ENCODE results near the gene NHERF1. TPM values are rescaled to one million over a fixed set of nuclear protein-coding genes. Genes with fewer than 3 reads are reported as not detected.

The NHERF1 gene
- total and polyA plus RNA-seq, 7 experiments from 2014 or later: 93.1 to 393 (median 165) TPM

- Histone ChIP-seq H3K36me3 (ENCODE audit: control insufficient read depth in 2 of 3, insufficient read depth in 3 of 3, low read length in 3 of 3) (peaks cover 0 to 17% (median 3%) of the 10 kb centered on the region in 3 experiments), H3K9me3 (ENCODE audit: control insufficient read depth in 2 of 3, low read length in 3 of 3) (no peaks in the 10 kb centered on the region), H3K4me3 (ENCODE audit: low read length) (peak overlapping the region; percentile 11), H3K27ac (ENCODE audit: low read depth, low read length) (peak overlapping the region; percentile 4), H3K27me3 (ENCODE audit: control insufficient read depth in 2 of 2, insufficient read depth in 2 of 2, low read length in 2 of 2) (no peaks in the 10 kb centered on the region), H3K4me1 (ENCODE audit: control insufficient read depth in 2 of 2, insufficient read depth in 2 of 2, low read length in 2 of 2) (peaks cover 83 to 92% of the 10 kb centered on the region in 2 donors)
- intact Hi-C loops (cut with micrococcal nuclease): loop anchor here in 1 of 2 donors (5.0 to 10.0 kb wide), 2 partner anchors 98 to 551 kb away; partner anchors contain the start of gene RPL38
- peak overlapping the region; percentile 13 to 97 (median 71) for H3K27ac Mint-ChIP-seq
- peaks cover 4 to 27% (median 12%) of the 10 kb centered on the region in 5 donors for H3K36me3 Mint-ChIP-seq
- ATAC-seq (no peak), DNase-seq (no peak)
- no peaks in the 10 kb centered on the region for H3K9me3 Mint-ChIP-seq
- H3K27me3 Mint-ChIP-seq: no peaks in the 10 kb centered on the region
- peaks cover 74 to 94% (median 89%) of the 10 kb centered on the region in 7 donors for H3K4me1 Mint-ChIP-seq
- ChIA-PET CTCF (interaction anchor here (0.7 to 14.1 kb wide), 4 partner anchors 10 to 98 kb away, joined by 3 to 165 read pairs (median 30); partner anchors contain the start of gene NAT9), POLR2A (interaction anchor here (0.6 to 20.3 kb wide), 5 partner anchors 9 to 1141 kb away, joined by 3 to 372 read pairs (median 3); partner anchors contain the start of gene NAT9)
- H3K4me3 Mint-ChIP-seq: peak overlapping the region in 9 of 10 donors; percentile 20 to 100 (median 42)
These were observed 7.1 kb downstream of the NHERF1 start for GRCh38 chr17:74755533-74755932.

GRCh38 chr17:74756891-74757290 is 8.5 kb downstream of the NHERF1 start:
- Histone ChIP-seq H3K27ac (ENCODE audit: low read depth, low read length) (peak overlapping the region; percentile 49), H3K36me3 (ENCODE audit: control insufficient read depth in 2 of 3, insufficient read depth in 3 of 3, low read length in 3 of 3) (peaks cover 0 to 29% (median 3%) of the 10 kb centered on the region in 3 experiments), H3K4me1 (ENCODE audit: control insufficient read depth in 2 of 2, insufficient read depth in 2 of 2, low read length in 2 of 2) (peaks cover 93 to 95% of the 10 kb centered on the region in 2 donors), H3K4me3 (ENCODE audit: low read length) (peak overlapping the region; percentile 11), H3K9me3 (ENCODE audit: control insufficient read depth in 2 of 3, low read length in 3 of 3) (no peaks in the 10 kb centered on the region), H3K27me3 (ENCODE audit: control insufficient read depth in 2 of 2, insufficient read depth in 2 of 2, low read length in 2 of 2) (no peaks in the 10 kb centered on the region)
- no peaks in the 10 kb centered on the region for H3K27me3 Mint-ChIP-seq
- H3K9me3 Mint-ChIP-seq: no peaks in the 10 kb centered on the region
- peak overlapping the region; percentile 21 to 92 (median 50) for H3K4me3 Mint-ChIP-seq
- intact Hi-C loops (cut with micrococcal nuclease): loop anchor here in 1 of 2 donors (5.0 to 10.0 kb wide), 2 partner anchors 100 to 552 kb away; partner anchors contain the start of gene RPL38
- H3K27ac Mint-ChIP-seq: peak overlapping the region in 8 of 9 donors; percentile 21 to 97 (median 86)
- peaks cover 64 to 94% (median 85%) of the 10 kb centered on the region in 7 donors for H3K4me1 Mint-ChIP-seq
- CTCF ChIA-PET: interaction anchor here (6.5 to 14.1 kb wide), 2 partner anchors 11 to 18 kb away, joined by 56 to 165 read pairs; partner anchors contain the start of gene NAT9
- POLR2A ChIA-PET: interaction anchor here (0.6 to 20.3 kb wide), 6 partner anchors 7 to 314 kb away, joined by 3 to 372 read pairs (median 26); partner anchors contain the start of genes NAT9 and RAB37
- ATAC-seq (no peak), DNase-seq (no peak)
- peaks cover 4 to 14% (median 10%) of the 10 kb centered on the region in 5 donors for H3K36me3 Mint-ChIP-seq

- Histone ChIP-seq H3K4me3 (ENCODE audit: low read length) (peak overlapping the region; percentile 18), H3K9me3 (ENCODE audit: control insufficient read depth in 2 of 3, low read length in 3 of 3) (no peaks in the 10 kb centered on the region), H3K4me1 (ENCODE audit: control insufficient read depth in 2 of 2, insufficient read depth in 2 of 2, low read length in 2 of 2) (peaks cover 87 to 90% of the 10 kb centered on the region in 2 donors), H3K27me3 (ENCODE audit: control insufficient read depth in 2 of 2, insufficient read depth in 2 of 2, low read length in 2 of 2) (no peaks in the 10 kb centered on the region), H3K27ac (ENCODE audit: low read depth, low read length) (peak overlapping the region; percentile 49), H3K36me3 (ENCODE audit: control insufficient read depth in 2 of 3, insufficient read depth in 3 of 3, low read length in 3 of 3) (peaks cover 0 to 32% (median 3%) of the 10 kb centered on the region in 3 experiments)
- no peaks in the 10 kb centered on the region for H3K9me3 Mint-ChIP-seq
- H3K27ac Mint-ChIP-seq: peak overlapping the region; percentile 18 to 97 (median 86)
- intact Hi-C loops (cut with micrococcal nuclease): loop anchor here in 1 of 2 donors (5.0 to 10.0 kb wide), 2 partner anchors 100 to 553 kb away; partner anchors contain the start of gene RPL38
- peak overlapping the region; percentile 23 to 92 (median 68) for H3K4me3 Mint-ChIP-seq
- POLR2A ChIA-PET: interaction anchor here (0.6 to 20.3 kb wide), 5 partner anchors 7 to 555 kb away, joined by 3 to 372 read pairs (median 34); partner anchors contain the start of genes NAT9 and RAB37
- CTCF ChIA-PET: interaction anchor here (1.1 to 14.1 kb wide), 5 partner anchors 7 to 99 kb away, joined by 3 to 165 read pairs (median 34); partner anchors contain the start of gene NAT9
- no peaks in the 10 kb centered on the region for H3K27me3 Mint-ChIP-seq
- DNase-seq (no peak), ATAC-seq (no peak)
- peaks cover 2 to 10% (median 6%) of the 10 kb centered on the region in 5 donors for H3K36me3 Mint-ChIP-seq
- peaks cover 60 to 88% (median 79%) of the 10 kb centered on the region in 7 donors for H3K4me1 Mint-ChIP-seq
These were observed 9.1 kb downstream of the NHERF1 start for GRCh38 chr17:74757502-74757901.

- peak overlapping the region; percentile 75 to 97 (median 87) for H3K27ac Mint-ChIP-seq
- peak overlapping the region; percentile 82 to 92 (median 84) for H3K4me3 Mint-ChIP-seq
- Histone ChIP-seq H3K27ac (ENCODE audit: low read depth, low read length) (peak overlapping the region; percentile 49), H3K36me3 (ENCODE audit: control insufficient read depth in 2 of 3, insufficient read depth in 3 of 3, low read length in 3 of 3) (peaks cover 0 to 34% (median 4%) of the 10 kb centered on the region in 3 experiments), H3K9me3 (ENCODE audit: control insufficient read depth in 2 of 3, low read length in 3 of 3) (no peaks in the 10 kb centered on the region), H3K4me1 (ENCODE audit: control insufficient read depth in 2 of 2, insufficient read depth in 2 of 2, low read length in 2 of 2) (peaks cover 80 to 88% of the 10 kb centered on the region in 2 donors), H3K27me3 (ENCODE audit: control insufficient read depth in 2 of 2, insufficient read depth in 2 of 2, low read length in 2 of 2) (no peaks in the 10 kb centered on the region), H3K4me3 (ENCODE audit: low read length) (peak overlapping the region; percentile 60)
- no peak for DNase-seq
- no peaks in the 10 kb centered on the region for H3K27me3 Mint-ChIP-seq
- H3K9me3 Mint-ChIP-seq: no peaks in the 10 kb centered on the region
- peaks cover 53 to 88% (median 72%) of the 10 kb centered on the region in 7 donors for H3K4me1 Mint-ChIP-seq
- peaks cover 0 to 3% (median 0%) of the 10 kb centered on the region in 5 donors for H3K36me3 Mint-ChIP-seq
- intact Hi-C loops (cut with micrococcal nuclease): loop anchor here (2.0 to 10.0 kb wide), 4 partner anchors 13 to 553 kb away; partner anchors contain the start of gene RPL38 (in 1 of the 2)
- no peak for ATAC-seq
- CTCF ChIA-PET: interaction anchor here (1.1 to 14.1 kb wide), 5 partner anchors 8 to 100 kb away, joined by 3 to 165 read pairs (median 34); partner anchors contain the start of gene NAT9
- POLR2A ChIA-PET: interaction anchor here (0.6 to 20.3 kb wide), 6 partner anchors 8 to 556 kb away, joined by 3 to 372 read pairs (median 27); partner anchors contain the start of genes NAT9 and RAB37
These were observed 9.8 kb downstream of the NHERF1 start for GRCh38 chr17:74757931-74758847.

- Mint-ChIP-seq H3K36me3 (no peaks in the 10 kb centered on the region), H3K27me3 (no peaks in the 10 kb centered on the region), H3K9me3 (no peaks in the 10 kb centered on the region), H3K4me3 (peak overlapping the region; percentile 82 to 92 (median 84)), H3K4me1 (peaks cover 47 to 83% (median 66%) of the 10 kb centered on the region in 7 donors), H3K27ac (peak overlapping the region; percentile 75 to 97 (median 90))
- Histone ChIP-seq H3K4me3 (ENCODE audit: low read length) (peak overlapping the region; percentile 60), H3K4me1 (ENCODE audit: control insufficient read depth in 2 of 2, insufficient read depth in 2 of 2, low read length in 2 of 2) (peaks cover 74 to 86% of the 10 kb centered on the region in 2 donors), H3K27me3 (ENCODE audit: control insufficient read depth in 2 of 2, insufficient read depth in 2 of 2, low read length in 2 of 2) (no peaks in the 10 kb centered on the region), H3K27ac (ENCODE audit: low read depth, low read length) (peak overlapping the region; percentile 49), H3K9me3 (ENCODE audit: control insufficient read depth in 2 of 3, low read length in 3 of 3) (no peaks in the 10 kb centered on the region), H3K36me3 (ENCODE audit: control insufficient read depth in 2 of 3, insufficient read depth in 3 of 3, low read length in 3 of 3) (peaks cover 0 to 40% (median 4%) of the 10 kb centered on the region in 3 experiments)
- ChIA-PET POLR2A (interaction anchor here (2.7 to 20.3 kb wide), 5 partner anchors 9 to 20 kb away, joined by 18 to 372 read pairs (median 34); partner anchors contain the start of genes NAT9 and RAB37), CTCF (interaction anchor here (0.7 to 14.1 kb wide), 11 partner anchors 9 to 101 kb away, joined by 3 to 165 read pairs (median 9); partner anchors contain the start of genes NAT9 and RAB37)
- intact Hi-C loops (cut with micrococcal nuclease): loop anchor here (1.0 to 10.0 kb wide), 6 partner anchors 8 to 554 kb away; partner anchors contain the start of genes NHERF1 (in 1 of the 2) and RPL38 (in 1 of the 2)
- ATAC-seq (peak; percentile 54), DNase-seq (no peak)
These were observed 10.4 kb downstream of the NHERF1 start for GRCh38 chr17:74758848-74759168.

Data from naive thymus-derived CD4-positive, alpha-beta T cell (primary cell).